Stimulated activated CD8-positive, alpha-beta memory T cell treated with anti-CD3 and anti-CD28 coated beads, Interleukin-4, amount 100 ng/mL, for 48 hours (primary cell): ENCODE data around the gene ELAVL4.

ENCODE experiments used
- DNase-seq: peaks from one replicate; pipeline ENCODE4 v3.0.0-alpha.2; 2020

Gene ELAVL4

GRCh38 chr1:50108497-50109059 lies at the start of gene ELAVL4:
Gene ELAVL4, plus strand, starts transcription at chr1:50108920. Its CDS starts 270 bp downstream, at chr1:50109190.
- no peak for DNase-seq

GRCh38 chr1:50060279-50060678 lies 48.4 kb upstream of the ELAVL4 start:
- DNase-seq, result no peak

- no peak for DNase-seq
These were observed 41.9 kb upstream of the ELAVL4 start for GRCh38 chr1:50066806-50067205.

GRCh38 chr1:50074931-50075330 lies 33.8 kb upstream of the ELAVL4 start:
- no peak for DNase-seq

- no peak for DNase-seq
These were observed 31.4 kb upstream of the ELAVL4 start for GRCh38 chr1:50077273-50077672.

GRCh38 chr1:50080904-50081586 lies 27.7 kb upstream of the ELAVL4 start:
- no peak for DNase-seq

GRCh38 chr1:50084389-50084788 lies 24.3 kb upstream of the ELAVL4 start:
- no peak for DNase-seq

- DNase-seq, result no peak
These were observed 17.7 kb upstream of the ELAVL4 start for GRCh38 chr1:50091068-50091467.

GRCh38 chr1:50095716-50096115 lies 13.0 kb upstream of the ELAVL4 start:
- no peak for DNase-seq

- DNase-seq, result no peak
These were observed 11.6 kb upstream of the ELAVL4 start for GRCh38 chr1:50097021-50097679.

GRCh38 chr1:50097791-50098190 lies 10.9 kb upstream of the ELAVL4 start:
- no peak for DNase-seq

- no peak for DNase-seq
These were observed 10.1 kb upstream of the ELAVL4 start for GRCh38 chr1:50098591-50099021.

- no peak for DNase-seq
These were observed 9.1 kb upstream of the ELAVL4 start for GRCh38 chr1:50099654-50100053.

- DNase-seq, result no peak
These were observed 5.1 kb upstream of the ELAVL4 start for GRCh38 chr1:50103615-50104081.

GRCh38 chr1:50105433-50105832 lies 3.3 kb upstream of the ELAVL4 start:
- no peak for DNase-seq

GRCh38 chr1:50106095-50106761 lies 2.5 kb upstream of the ELAVL4 start:
- DNase-seq, result no peak

- no peak for DNase-seq
These were observed 396 bp downstream of the ELAVL4 start for GRCh38 chr1:50109116-50109515.

- no peak for DNase-seq
These were observed 941 bp downstream of the ELAVL4 start for GRCh38 chr1:50109647-50110075.

GRCh38 chr1:50110151-50110550 lies 1.4 kb downstream of the ELAVL4 start:
- no peak for DNase-seq

- DNase-seq, result no peak
These were observed 1.9 kb downstream of the ELAVL4 start for GRCh38 chr1:50110656-50111055.

- DNase-seq, result no peak
These were observed 2.8 kb downstream of the ELAVL4 start for GRCh38 chr1:50111503-50111902.

GRCh38 chr1:50112193-50112592 lies 3.5 kb downstream of the ELAVL4 start:
- no peak for DNase-seq

GRCh38 chr1:50123071-50123470 lies 14.4 kb downstream of the ELAVL4 start:
- DNase-seq, result no peak
